Measurements from ENCODE around the gene MAP1A. TPM values are rescaled to one million over a fixed set of nuclear protein-coding genes. Genes with fewer than 3 reads are reported as not detected.

MAP1A gene
- total and polyA plus RNA-seq, 8 donors: 0.61 to 10.1 (median 5.0) TPM

GRCh38 chr15:43518197-43518761 lies 871 bp downstream of the MAP1A start:
- DNase-seq: peak in 1 of 2 donors; percentile 87
- peak overlapping the region in 4 of 5 donors; percentile 62 to 82 (median 74) for H3K27ac ChIP-seq
- peaks cover 8 to 42% (median 30%) of the 10 kb centered on the region in 4 donors for H3K4me1 ChIP-seq
- intact Hi-C loops (cut with DNase I; ENCODE audit: low total_unique reads): no loop called here
- peaks cover 7 to 30% (median 22%) of the 10 kb centered on the region in 4 donors for H3K36me3 ChIP-seq
- no peaks in the 10 kb centered on the region for H3K9me3 ChIP-seq
- H3K27me3 ChIP-seq: peaks cover 0 to 27% (median 21%) of the 10 kb centered on the region in 3 donors
- TF ChIP-seq POLR2A (IDR thresholded peaks at IDR 0.05) (no peak), CTCF (IDR thresholded peaks at IDR 0.05) (no peak), POLR2AphosphoS5 (IDR thresholded peaks at IDR 0.05) (no peak), EP300 (IDR thresholded peaks at IDR 0.05) (no peak)
- H3K4me3 ChIP-seq: peak overlapping the region; percentile 46 to 52 (median 48)
- WGBS, 5 donors: 4 to 9% (median 5%) methylated on average over 15 to 18 of the region's 18 CpGs

DNA sequence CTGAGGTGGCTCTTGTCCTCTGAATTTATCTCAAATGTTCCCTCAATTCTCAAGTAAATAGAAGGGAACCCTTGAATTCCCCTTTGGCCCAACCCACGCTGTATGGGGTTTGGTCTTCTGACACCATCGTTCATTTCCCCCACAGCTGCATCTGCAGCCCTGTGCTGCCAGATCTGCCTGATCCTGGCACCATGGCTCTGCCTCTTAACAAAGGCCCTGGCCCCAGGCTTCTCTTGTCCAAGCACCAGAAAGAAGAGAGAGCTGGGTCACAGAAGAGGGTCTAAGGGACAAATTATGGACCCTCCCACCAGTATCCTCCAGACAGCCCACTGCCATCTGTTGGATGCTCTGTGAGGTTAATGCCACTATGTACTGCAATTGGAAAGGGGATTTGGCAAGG lies 1.8 kb downstream of the MAP1A start:
- Histone ChIP-seq H3K36me3 (peaks cover 7 to 39% (median 26%) of the 10 kb centered on the region in 4 donors), H3K4me3 (peak overlapping the region in 1 of 4 donors; percentile 52), H3K4me1 (peaks cover 8 to 42% (median 30%) of the 10 kb centered on the region in 4 donors), H3K27me3 (peaks cover 0 to 27% (median 21%) of the 10 kb centered on the region in 3 donors), H3K27ac (peak overlapping the region in 2 of 5 donors; percentile 80 to 82), H3K9me3 (no peaks in the 10 kb centered on the region)
- TF ChIP-seq POLR2AphosphoS5 (IDR thresholded peaks at IDR 0.05): no peak
- no peak for TF ChIP-seq POLR2A (IDR thresholded peaks at IDR 0.05)
- no peak for TF ChIP-seq EP300 (IDR thresholded peaks at IDR 0.05)
- TF ChIP-seq CTCF (IDR thresholded peaks at IDR 0.05): no peak
- 48 to 71% (median 61%) methylated on average over 2 of the region's 2 CpGs for WGBS, 5 donors
- no peak for DNase-seq
- intact Hi-C loops (cut with DNase I; ENCODE audit: low total_unique reads): no loop called here

- Histone ChIP-seq H3K4me1 (peaks cover 8 to 41% (median 30%) of the 10 kb centered on the region in 4 donors), H3K27ac (no peak overlapping the region), H3K27me3 (peaks cover 0 to 27% (median 21%) of the 10 kb centered on the region in 3 donors), H3K36me3 (peaks cover 7 to 48% (median 34%) of the 10 kb centered on the region in 4 donors), H3K9me3 (no peaks in the 10 kb centered on the region), H3K4me3 (no peak overlapping the region)
- no peak for DNase-seq
- no peak for TF ChIP-seq CTCF (IDR thresholded peaks at IDR 0.05)
- no peak for TF ChIP-seq EP300 (IDR thresholded peaks at IDR 0.05)
- TF ChIP-seq POLR2AphosphoS5 (IDR thresholded peaks at IDR 0.05): no peak
- no peak for TF ChIP-seq POLR2A (IDR thresholded peaks at IDR 0.05)
- 63 to 95% (median 80%) methylated on average over 1 to 2 of the region's 2 CpGs for WGBS, 5 donors
- intact Hi-C loops (cut with DNase I; ENCODE audit: low total_unique reads): no loop called here
These were observed 2.7 kb downstream of the MAP1A start for GRCh38 chr15:43520138-43520537.

DNA sequence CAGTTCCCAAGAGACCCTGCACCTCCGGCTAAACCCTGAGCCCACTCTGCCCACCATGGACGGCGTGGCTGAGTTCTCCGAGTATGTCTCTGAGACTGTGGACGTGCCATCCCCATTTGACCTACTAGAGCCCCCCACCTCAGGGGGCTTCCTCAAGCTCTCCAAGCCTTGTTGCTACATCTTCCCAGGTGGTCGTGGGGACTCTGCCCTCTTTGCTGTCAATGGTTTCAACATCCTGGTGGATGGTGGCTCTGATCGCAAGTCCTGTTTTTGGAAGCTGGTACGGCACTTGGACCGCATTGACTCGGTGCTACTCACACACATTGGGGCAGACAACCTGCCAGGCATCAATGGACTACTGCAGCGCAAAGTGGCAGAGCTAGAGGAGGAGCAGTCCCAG lies 4.0 kb downstream of the MAP1A start:
- H3K27ac ChIP-seq: no peak overlapping the region
- H3K36me3 ChIP-seq: peaks cover 7 to 60% (median 37%) of the 10 kb centered on the region in 4 donors
- intact Hi-C loops (cut with DNase I; ENCODE audit: low total_unique reads): no loop called here
- DNase-seq: no peak
- peaks cover 0 to 27% (median 21%) of the 10 kb centered on the region in 3 donors for H3K27me3 ChIP-seq
- TF ChIP-seq EP300 (IDR thresholded peaks at IDR 0.05) (no peak), CTCF (IDR thresholded peaks at IDR 0.05) (no peak), POLR2AphosphoS5 (IDR thresholded peaks at IDR 0.05) (no peak), POLR2A (IDR thresholded peaks at IDR 0.05) (no peak)
- peaks cover 8 to 28% (median 25%) of the 10 kb centered on the region in 4 donors for H3K4me1 ChIP-seq
- 88 to 94% (median 91%) methylated on average over 11 of the region's 11 CpGs for WGBS, 5 donors
- no peak overlapping the region for H3K4me3 ChIP-seq
- H3K9me3 ChIP-seq: no peaks in the 10 kb centered on the region
